ENCODE measurements around the gene NEK5.
A peak's percentile ranks its signal among the peaks of the same experiment; 100 is the strongest.
"Not testable (repeated sequence)": the region's sequence is repeated elsewhere in the genome, so short reads cannot be mapped to it uniquely, and the experiment has no call there.

The NEK5 gene

GRCh38 chr13:52128714-52129700 is at the start of gene NEK5:
Gene NEK5, minus strand, starts transcription at chr13:52129073. Its CDS starts 1,591 bp downstream, at chr13:52127482.
- DNase-seq, result peak; percentile 46 to 72

DNA sequence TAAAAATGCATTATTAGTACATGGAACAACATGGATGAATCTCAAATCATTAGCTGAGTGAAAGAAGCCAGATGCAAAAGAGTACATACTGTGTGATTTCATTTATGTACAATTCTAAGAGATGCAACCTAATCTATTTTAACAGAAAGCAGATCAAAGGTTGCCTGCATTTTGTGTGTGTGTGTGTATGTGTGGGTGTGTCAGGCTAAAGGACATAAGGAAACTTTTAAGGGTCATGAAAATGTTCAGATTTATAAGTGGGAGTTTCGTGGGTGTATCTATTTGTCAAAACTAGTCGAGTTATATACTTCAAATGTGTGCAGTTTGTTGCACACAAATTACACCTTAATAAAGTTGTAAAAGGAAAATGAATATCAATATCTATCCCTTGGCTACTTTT is 48.4 kb upstream of the NEK5 start:
- no peak for DNase-seq

DNA sequence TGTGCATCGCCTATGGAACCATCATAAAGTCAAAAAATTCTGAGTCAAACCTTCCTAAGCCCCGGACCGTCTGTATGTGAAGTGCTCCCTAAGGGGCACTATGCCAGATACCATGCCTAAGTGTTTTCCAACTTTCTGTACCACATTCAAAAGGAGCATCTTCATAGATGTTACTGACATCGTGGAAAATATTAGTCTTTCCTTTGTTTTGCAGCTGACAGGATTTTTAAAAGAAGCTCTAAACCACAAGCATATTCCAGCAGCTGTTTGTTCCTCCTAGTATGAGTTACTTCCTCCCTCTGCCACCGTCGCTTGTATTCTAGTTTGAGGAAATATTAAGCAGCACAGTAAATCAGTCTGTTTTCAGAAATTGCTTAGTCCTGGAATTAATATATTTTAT is 45.1 kb upstream of the NEK5 start:
- peak; percentile 75 to 87 for DNase-seq

- no peak for DNase-seq
These were observed 44.5 kb upstream of the NEK5 start for GRCh38 chr13:52173373-52173772.

DNA sequence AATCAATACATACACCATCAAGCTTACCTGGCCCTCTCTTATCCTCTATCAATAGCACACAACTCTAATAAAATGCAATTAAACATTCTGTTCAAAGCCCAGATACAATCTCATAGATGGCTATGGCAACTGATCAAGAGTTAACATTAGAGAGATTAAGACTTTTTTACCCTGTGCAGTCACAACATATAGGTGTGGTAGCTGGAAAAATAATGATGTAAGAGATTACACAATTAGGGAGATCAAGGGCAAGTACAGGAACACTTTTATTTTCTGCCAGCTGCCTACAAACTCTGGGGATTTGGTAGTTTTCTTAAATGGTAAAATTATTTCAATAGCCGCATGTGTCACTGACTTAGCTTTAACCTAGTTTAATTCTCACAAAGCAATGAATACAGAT is 42.8 kb upstream of the NEK5 start:
- not testable (repeated sequence) for DNase-seq

DNA sequence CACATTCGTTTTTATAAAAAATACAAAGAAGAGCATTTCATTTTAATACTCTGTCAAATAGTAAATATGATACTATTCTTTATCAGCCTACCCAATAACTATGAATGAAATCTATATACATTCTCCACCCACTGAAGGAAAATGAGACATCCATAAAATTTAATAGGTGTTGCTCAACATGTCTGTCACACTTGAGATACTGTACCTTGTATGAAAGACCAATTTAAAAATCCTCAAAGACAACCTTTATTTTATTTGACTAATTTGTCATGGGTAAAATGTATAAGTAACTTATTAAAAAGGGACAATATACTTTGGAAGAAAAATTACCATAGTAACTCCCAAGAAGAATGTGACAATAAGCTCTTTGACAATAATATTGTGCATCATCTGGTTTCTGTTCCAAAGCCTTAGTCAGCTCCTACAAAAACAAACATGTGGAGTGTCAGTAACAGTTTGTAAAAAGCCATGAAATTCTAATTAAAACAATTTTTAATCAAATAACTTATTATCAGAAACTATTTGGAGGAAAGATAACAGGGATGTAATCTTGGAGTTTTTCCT is 42.0 kb upstream of the NEK5 start:
- DNase-seq, result not testable (repeated sequence)

GRCh38 chr13:52169839-52170238 is 41.0 kb upstream of the NEK5 start:
- DNase-seq, result no peak

GRCh38 chr13:52165411-52165810 is 36.5 kb upstream of the NEK5 start:
- DNase-seq, result no peak

- DNase-seq, result no peak
These were observed 36.1 kb upstream of the NEK5 start for GRCh38 chr13:52164989-52165388.

- not testable (repeated sequence) for DNase-seq
These were observed 35.0 kb upstream of the NEK5 start for GRCh38 chr13:52163878-52164277.

- peak in 1 of 2 experiments; percentile 14 for DNase-seq
These were observed 33.6 kb upstream of the NEK5 start for GRCh38 chr13:52162279-52163101.

DNA sequence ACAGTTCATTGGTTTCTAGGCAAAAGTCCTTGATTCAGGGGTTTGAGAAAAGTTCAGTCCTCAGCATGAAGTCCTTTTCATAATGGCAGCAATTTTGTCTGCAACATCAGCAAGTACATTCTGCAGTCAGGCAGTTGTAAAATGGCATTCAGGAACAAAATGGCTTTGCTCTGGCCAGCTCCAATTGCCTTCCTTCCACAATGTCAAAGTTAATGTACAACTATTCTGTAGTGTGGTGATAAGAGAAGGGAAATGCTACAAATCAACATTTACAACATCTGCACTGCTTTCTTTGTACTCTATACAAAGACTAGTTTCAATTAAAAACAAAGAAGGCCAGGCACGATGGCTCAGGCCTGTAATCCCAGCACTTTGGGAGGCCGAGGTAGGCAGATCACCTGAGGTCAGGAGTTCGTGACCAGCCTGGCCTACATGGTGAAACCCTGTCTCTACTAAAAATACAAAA is 32.3 kb upstream of the NEK5 start:
- DNase-seq, result no peak

DNA sequence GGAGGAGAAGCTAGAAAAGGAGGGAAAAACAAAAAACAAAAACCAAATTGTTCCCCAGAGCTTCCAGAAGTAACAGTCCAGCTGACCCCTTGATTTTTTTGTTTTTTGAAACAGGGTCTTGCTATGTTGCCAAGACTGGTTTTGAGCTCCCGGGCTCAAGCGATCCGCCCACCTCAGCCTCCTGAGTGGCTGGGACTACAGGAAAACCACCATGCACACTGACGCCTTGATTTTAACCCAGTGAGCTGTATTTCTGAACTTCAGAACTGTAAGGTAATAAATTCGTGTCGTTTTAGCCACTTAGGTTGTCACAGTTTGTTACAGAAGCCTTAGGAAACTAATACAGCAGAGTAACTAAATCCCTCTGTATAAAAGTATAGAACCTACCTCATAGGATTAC is 31.6 kb upstream of the NEK5 start:
- no peak for DNase-seq

DNA sequence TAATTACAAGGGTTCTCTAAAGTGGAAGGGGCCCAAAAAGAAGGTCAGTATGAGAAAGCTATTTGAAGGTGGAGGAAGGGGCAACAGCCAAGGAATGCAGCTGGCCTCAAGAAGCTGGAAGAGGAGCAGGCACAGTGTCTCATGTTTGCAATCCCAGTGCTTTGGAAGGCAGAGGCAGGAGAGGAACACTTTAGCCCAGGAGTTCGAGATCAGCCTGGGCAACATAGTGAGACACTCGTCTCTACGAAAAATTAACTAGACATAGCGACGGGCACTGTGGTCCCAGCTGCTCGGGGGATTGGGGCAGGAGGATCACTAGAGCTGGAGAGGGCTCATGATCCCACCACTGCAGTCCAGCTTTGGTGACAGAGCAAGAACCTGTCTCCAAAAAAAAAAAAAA is 31.2 kb upstream of the NEK5 start:
- no peak for DNase-seq

DNA sequence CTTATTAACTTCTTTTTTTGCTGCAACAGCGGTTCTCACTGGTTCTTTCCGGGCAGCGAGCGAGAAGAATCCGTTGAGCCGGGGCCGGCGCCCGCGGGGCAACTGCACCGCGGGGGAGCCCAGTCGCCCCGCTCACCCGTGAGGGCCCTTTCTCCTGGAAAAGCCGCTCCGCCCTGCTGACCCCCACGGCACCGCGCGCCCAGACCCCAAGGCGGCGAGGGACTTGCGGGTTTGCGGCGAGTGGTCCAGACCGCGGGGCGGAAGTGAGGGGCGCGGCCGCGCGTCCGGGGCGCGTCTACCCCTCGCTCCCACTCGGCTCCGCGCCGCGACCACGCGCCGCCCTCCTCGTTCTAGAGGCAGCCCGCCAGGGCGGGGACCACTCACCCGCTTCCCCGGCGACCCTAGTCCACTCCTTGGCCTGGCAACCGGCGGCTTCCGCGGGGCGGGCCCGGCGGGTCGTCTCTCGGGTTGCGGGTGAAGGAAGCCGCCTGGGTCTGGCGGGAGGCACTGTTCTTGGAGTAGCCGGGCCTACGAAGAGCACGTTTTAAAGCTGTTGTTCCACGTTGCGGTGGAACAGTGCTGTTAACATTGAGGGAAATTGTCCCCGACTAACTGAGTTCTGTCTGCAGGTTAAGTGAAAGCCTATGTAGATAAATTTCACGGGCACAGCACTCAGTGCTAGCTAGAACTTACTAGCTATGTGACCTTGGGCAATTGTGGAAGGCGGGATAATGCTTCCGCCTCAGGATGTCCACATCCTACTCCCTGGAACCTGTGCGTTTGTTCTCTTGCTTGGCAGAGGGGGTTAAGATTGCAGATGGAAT is 30.5 kb upstream of the NEK5 start, which contains the start of gene NEK3:
NEK3 (minus strand) TSS at position 439 of the 824 bp plus-strand sequence. CDS start 3,406 bp downstream, outside the sequence.
- DNase-seq, result peak; percentile 75 to 83

DNA sequence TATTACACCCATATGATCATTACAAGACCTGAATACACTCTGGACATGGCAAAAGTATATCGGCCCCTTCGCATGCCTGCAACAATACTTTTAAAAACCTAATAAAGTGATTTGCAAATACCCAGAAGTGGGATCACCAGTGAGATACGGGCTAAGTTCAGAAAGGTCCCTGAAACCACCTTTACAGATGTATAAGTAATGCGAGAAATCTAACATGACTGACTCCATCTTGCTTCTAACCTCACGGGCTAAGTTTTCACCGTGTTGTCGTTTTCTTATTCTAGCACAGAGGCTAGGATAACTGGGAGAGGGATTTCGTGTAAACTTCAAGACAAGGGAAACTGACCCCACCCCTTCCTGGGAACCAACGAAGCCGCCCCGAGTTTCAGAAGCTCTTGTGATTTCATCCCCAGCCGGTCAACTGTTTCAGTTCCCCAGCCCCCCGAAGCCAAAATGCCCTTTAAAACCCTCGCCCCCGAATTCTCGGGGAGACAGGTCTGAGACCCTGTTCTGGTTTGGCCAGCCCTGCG is 29.8 kb upstream of the NEK5 start:
- DNase-seq, result peak in 1 of 2 experiments; percentile 63

DNA sequence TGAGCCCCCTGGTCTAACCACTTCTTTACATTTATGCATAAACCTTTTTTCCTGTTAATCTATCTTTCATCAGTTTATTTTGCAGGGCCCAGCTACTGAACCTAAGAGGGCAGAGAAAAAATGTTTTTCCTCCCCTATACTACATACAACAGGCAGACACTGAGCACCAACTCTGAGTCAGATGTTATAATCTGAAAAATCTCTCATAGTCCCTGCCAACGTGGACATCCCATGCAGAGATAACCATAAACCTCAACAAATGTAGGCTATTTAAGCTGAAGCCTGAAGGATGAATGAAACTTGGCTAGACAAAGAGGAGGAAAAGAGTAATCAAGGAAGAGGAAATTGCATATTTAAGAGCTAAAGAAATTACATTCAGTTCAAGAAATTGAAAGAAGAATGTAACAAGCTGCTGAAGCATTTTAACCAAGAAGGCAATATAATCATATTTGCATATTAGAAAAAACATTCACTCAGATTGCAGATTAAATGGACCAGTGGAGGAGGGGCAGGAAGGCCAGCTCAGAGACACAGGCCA is 27.9 kb upstream of the NEK5 start:
- no peak for DNase-seq

DNA sequence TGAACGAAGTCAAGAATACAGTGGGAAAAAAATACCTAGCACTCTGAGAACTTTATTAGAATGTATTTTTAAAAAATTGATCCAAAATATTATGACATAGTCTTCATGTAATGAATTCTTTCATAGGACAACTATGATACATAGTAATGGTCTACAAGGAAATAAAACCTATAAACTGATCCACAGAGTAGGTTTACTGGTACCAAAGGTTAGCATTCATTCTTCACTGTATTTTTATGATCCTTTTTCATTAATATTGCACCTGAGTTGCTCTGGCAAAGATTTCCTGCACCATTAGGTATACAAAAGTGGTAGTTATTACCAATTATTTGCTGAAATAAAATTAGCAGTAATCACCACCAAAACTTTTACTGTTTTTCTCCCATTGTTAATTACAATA is 26.3 kb upstream of the NEK5 start:
- DNase-seq, result no peak

- DNase-seq, result no peak
These were observed 18.4 kb upstream of the NEK5 start for GRCh38 chr13:52147225-52147624.

- no peak for DNase-seq
These were observed 12.4 kb upstream of the NEK5 start for GRCh38 chr13:52141299-52141698.

GRCh38 chr13:52137489-52137888 is 8.6 kb upstream of the NEK5 start:
- DNase-seq, result no peak

DNA sequence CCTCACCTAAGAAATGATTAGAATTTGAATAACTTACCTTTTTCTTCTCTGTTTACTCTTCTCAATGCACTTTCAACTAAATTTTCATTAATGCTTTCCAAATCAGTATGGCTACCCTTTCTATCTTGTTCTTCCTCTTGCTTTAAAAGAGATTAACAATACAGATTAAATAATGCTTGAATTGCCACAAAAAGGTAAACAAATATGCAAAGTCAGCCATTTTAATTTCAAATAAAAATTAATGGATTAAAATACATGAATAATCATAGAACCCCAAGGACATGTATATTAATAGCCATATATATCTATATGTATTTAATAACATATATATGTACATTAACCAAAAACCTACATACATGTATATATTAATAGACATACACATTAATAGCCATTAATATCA is 7.9 kb upstream of the NEK5 start:
- no peak for DNase-seq

Measured in AML-193 (cell line).